K562 (cell line): ENCODE results near the gene TBCC. TPM values are rescaled to one million over a fixed set of nuclear protein-coding genes. Genes with fewer than 3 reads are reported as not detected.
A peak's percentile ranks its signal among the peaks of the same experiment; 100 is the strongest.

ENCODE experiments used
- ATF3 ChIP-seq, 2 experiments: fragments of 450-650 bp in 1 of 2; sonication (generic) in 1 of 2; formaldehyde crosslinking in 1 of 2; IDR thresholded peaks in 1 of 2; conservative IDR thresholded peaks in 1 of 2; 2 replicates each; pipeline versions ENCODE4 v1.6.1 to v1.8.1; 2016 to 2023; ENCODE audit warnings: mild to moderate bottlenecking in 2 of 2, moderate library complexity in 2 of 2, inconsistent platforms in 1 of 2, missing genetic modification reagents in 1 of 2
- ATF7 ChIP-seq: fragments of 450-650 bp; IDR thresholded peaks from 2 replicates; pipeline ENCODE4 v1.7.1; 2014; ENCODE audit warnings: mild to moderate bottlenecking, moderate library complexity
- BCLAF1 ChIP-seq, 2 experiments: fragments of 450-650 bp in 1 of 2; IDR thresholded peaks; 2 replicates each; pipeline ENCODE4 v1.6.1; 2011 to 2017; ENCODE audit warnings: low read depth in 2 of 2, antibody characterized with exemption in 1 of 2, borderline replicate concordance in 1 of 2, low read length in 1 of 2, mild to moderate bottlenecking in 1 of 2, mixed read lengths in 1 of 2; ENCODE audit not compliant: control insufficient read depth in 1 of 2
- CREBBP ChIP-seq: IDR thresholded peaks from one replicate; pipeline ENCODE4 v1.6.1; 2012; ENCODE audit warnings: low read depth, mild to moderate bottlenecking, control low read depth, inconsistent platforms, low read length
- E2F3 ChIP-seq: fragments of 250-450 bp; sonication (Bioruptor Pico); IDR thresholded peaks from 2 replicates; pipeline ENCODE4 v1.4.0; 2020; ENCODE audit warnings: mild to moderate bottlenecking
- E4F1 ChIP-seq: fragments of 250-450 bp; sonication (Bioruptor Pico); IDR thresholded peaks from 2 replicates; pipeline ENCODE4 v1.5.0; 2021; ENCODE audit warnings: mild to moderate bottlenecking, borderline replicate concordance
- HMGXB4 ChIP-seq: sonication (generic); formaldehyde crosslinking; IDR thresholded peaks from 2 replicates; pipeline ENCODE4 v1.8.1; 2023; ENCODE audit warnings: mild to moderate bottlenecking, missing genetic modification reagents
- MED1 ChIP-seq: sonication (generic); formaldehyde crosslinking; IDR thresholded peaks from 2 replicates; pipeline ENCODE4 v1.8.1; 2023; ENCODE audit warnings: missing genetic modification reagents, borderline replicate concordance
- NCOA2 ChIP-seq, 2 experiments: fragments of 450-650 bp; IDR thresholded peaks; 2 replicates each; pipeline ENCODE4 v1.6.1; 2018; ENCODE audit warnings: mild to moderate bottlenecking in 2 of 2, moderate library complexity in 1 of 2; ENCODE audit not compliant: partially characterized antibody in 2 of 2
- NFIX ChIP-seq: fragments of 250-450 bp; sonication (Bioruptor Pico); IDR thresholded peaks from 2 replicates; pipeline ENCODE4 v1.4.0; 2020; ENCODE audit warnings: low read depth, mild to moderate bottlenecking, moderate library complexity
- POU5F1 ChIP-seq: fragments of 150-350 bp; IDR thresholded peaks from 2 replicates; pipeline ENCODE4 v1.6.1; 2014; ENCODE audit warnings: borderline replicate concordance, low read length, low read depth, mild to moderate bottlenecking; ENCODE audit not compliant: partially characterized antibody
- SIRT6 ChIP-seq: IDR thresholded peaks from one replicate; pipeline ENCODE4 v1.6.1; 2012; ENCODE audit warnings: low read depth, mild to moderate bottlenecking, control low read depth, inconsistent platforms, low read length, moderate library complexity
- SLC30A9 ChIP-seq: fragments of 250-450 bp; sonication (Bioruptor Pico); IDR thresholded peaks from 2 replicates; pipeline ENCODE4 v1.8.0; 2022; ENCODE audit warnings: mild to moderate bottlenecking, moderate library complexity
- ZNF165 ChIP-seq: fragments of 250-450 bp; sonication (Bioruptor Pico); IDR thresholded peaks from 2 replicates; pipeline ENCODE4 v1.4.0; 2020; ENCODE audit warnings: borderline replicate concordance
- ZNF232 ChIP-seq: sonication (generic); formaldehyde crosslinking; IDR thresholded peaks from 2 replicates; pipeline ENCODE4 v1.8.0; 2022; ENCODE audit warnings: mild to moderate bottlenecking, missing genetic modification reagents
- ZNF639 ChIP-seq, 2 experiments: fragments of 200-800 bp in 1 of 2; sonication (Bioruptor generic) in 1 of 2; sonication (generic) in 1 of 2; formaldehyde crosslinking in 1 of 2; IDR thresholded peaks in 1 of 2; conservative IDR thresholded peaks in 1 of 2; 2 replicates each; pipeline versions ENCODE4 v1.5.0 to v1.6.1; 2016 to 2020; ENCODE audit warnings: missing compliant biosample characterization in 1 of 2, missing genetic modification characterization in 1 of 2, missing genetic modification reagents in 1 of 2
- polyA plus RNA-seq, 8 experiments: library from polyadenylated mRNA; depleted of rRNA in 4 of 8; stranded (reverse) in 5 of 8; unstranded in 3 of 8; fragments of >200 nt; fragmentation: Nextera tagmentation in 2 of 8; fragmentation: Illumina TruSeq in 1 of 8; extraction: Ambion mirVana in 2 of 8; extraction: Trizol in 1 of 8; gene quantifications; 2 replicates each; pipeline versions ENCODE4 v1.2.1 to v1.2.3, GENCODE V29; 2011 to 2014; ENCODE audit warnings: inconsistent platforms in 1 of 8, missing spikeins in 1 of 8
- total RNA-seq, 7 experiments: library from RNA; depleted of rRNA in 6 of 7; stranded (reverse); fragments of >200 nt in 6 of 7; fragmentation: Illumina TruSeq in 2 of 7; extraction: Trizol in 2 of 7; gene quantifications; 2 replicates each; pipeline versions ENCODE4 v1.2.1 to v1.2.3, GENCODE V29; 2011 to 2021; ENCODE audit warnings: low replicate concordance in 1 of 7

Gene TBCC
- total and polyA plus RNA-seq, 9 of the 15 experiments (the other 6 are each of a cell fraction or from before 2014, with no cell fraction given): 2.8 to 34.1 (median 23.3) TPM

GRCh38 chr6:42744351-42744893 lies 1.5 kb downstream of the TBCC start (continued):
- TF ChIP-seq HMGXB4 (CRISPR knock-in tag): no peak
- TF ChIP-seq MED1: no peak
- TF ChIP-seq POU5F1: no peak
- TF ChIP-seq E2F3 (CRISPR knock-in tag): no peak
- TF ChIP-seq SLC30A9 (CRISPR knock-in tag): no peak
- no peak for TF ChIP-seq NCOA2 (IDR thresholded peaks at IDR 0.05; ENCODE audit: partially characterized antibody in 2 of 2)
- TF ChIP-seq NFIX (CRISPR knock-in tag): no peak
- TF ChIP-seq ATF7: no peak
- TF ChIP-seq ZNF165 (CRISPR knock-in tag): no peak
- no peak for TF ChIP-seq ATF3 (IDR thresholded peaks at IDR 0.05)
- no peak for TF ChIP-seq ATF3 (CRISPR knock-in tag; conservative IDR thresholded peaks at IDR 0.05)
- no peak for TF ChIP-seq ZNF232 (CRISPR knock-in tag)
- TF ChIP-seq ZNF639 (CRISPR knock-in tag; conservative IDR thresholded peaks at IDR 0.05 in 1 of 2, IDR thresholded peaks at IDR 0.05 in 1 of 2): no peak
- no peak for TF ChIP-seq E4F1 (CRISPR knock-in tag)
- TF ChIP-seq CREBBP: no peak
- TF ChIP-seq BCLAF1 (IDR thresholded peaks at IDR 0.05; ENCODE audit: borderline replicate concordance in 1 of 2, control insufficient read depth in 1 of 2, low read depth in 2 of 2, low read length in 1 of 2): 0 out of 4 replicates have a peak, but pooled peaks of 1 of the 2 experiments have one; percentile 61
- TF ChIP-seq SIRT6: no peak
